Keratinocyte (primary cell): ENCODE data around the gene VCAN. TPM values are rescaled to one million over a fixed set of nuclear protein-coding genes. Genes with fewer than 3 reads are reported as not detected.

Experiments used
- DNase-seq: peaks from one replicate; pipeline ENCODE4 v3.0.0-alpha.2; 2011; ENCODE audit warnings: low read depth, missing footprints, low spot score
- FAIRE-seq: peaks from 2 replicates; lab custom pipeline; 2011; peaks lifted over from hg19 to GRCh38; lab: Jason Lieb, UNC
- H2AFZ ChIP-seq: 2 replicates; pipeline ENCODE4 v1.6.0; 2012; ENCODE audit warnings: low read length, control low read depth, inconsistent platforms; ENCODE audit not compliant: control insufficient read depth
- H3K27ac ChIP-seq: 2 replicates; pipeline ENCODE4 v1.5.1; 2011; ENCODE audit warnings: low read length; ENCODE audit not compliant: control insufficient read depth, insufficient read depth
- H3K27me3 ChIP-seq: 3 replicates; pipeline ENCODE4 v1.6.0; 2011; ENCODE audit warnings: low read length; ENCODE audit not compliant: control insufficient read depth, insufficient read depth; ENCODE audit errors: extremely low read depth
- H3K36me3 ChIP-seq, 2 experiments: 2 replicates in 1 of 2; 3 replicates in 1 of 2; pipeline ENCODE4 v1.5.1; 2011; ENCODE audit warnings: low read length in 2 of 2, mild to moderate bottlenecking in 1 of 2; ENCODE audit not compliant: control insufficient read depth in 2 of 2, insufficient read depth in 2 of 2; ENCODE audit errors: extremely low read depth in 1 of 2
- H3K4me1 ChIP-seq: 3 replicates; pipeline ENCODE4 v1.5.1; 2011; ENCODE audit warnings: low read length; ENCODE audit not compliant: control insufficient read depth, insufficient read depth; ENCODE audit errors: extremely low read depth
- H3K4me2 ChIP-seq: 3 replicates; pipeline ENCODE4 v1.6.0; 2011; ENCODE audit warnings: low read depth, low read length; ENCODE audit not compliant: control insufficient read depth, insufficient read depth; ENCODE audit errors: extremely low read depth
- H3K4me3 ChIP-seq, 3 experiments: fragments of 200-600 bp in 1 of 3; sonication (generic) in 1 of 3; 2 replicates in 2 of 3; 3 replicates in 1 of 3; pipeline ENCODE4 v1.5.1; 2011 to 2016; ENCODE audit warnings: low read length in 3 of 3, mild to moderate bottlenecking in 3 of 3, control low read depth in 2 of 3, inconsistent platforms in 1 of 3, low read depth in 1 of 3, mixed read lengths in 1 of 3, mixed run types in 1 of 3, moderate library complexity in 1 of 3; ENCODE audit not compliant: control insufficient read depth in 2 of 3, insufficient read depth in 2 of 3; ENCODE audit errors: extremely low read depth in 1 of 3
- H3K79me2 ChIP-seq: 2 replicates; pipeline ENCODE4 v1.6.0; 2012; ENCODE audit warnings: low read length; ENCODE audit not compliant: control insufficient read depth, insufficient read depth
- H3K9ac ChIP-seq: 3 replicates; pipeline ENCODE4 v1.6.0; 2011; ENCODE audit warnings: low read length; ENCODE audit not compliant: control insufficient read depth, insufficient read depth; ENCODE audit errors: extremely low read depth
- H3K9me1 ChIP-seq: 3 replicates; pipeline ENCODE4 v1.6.0; 2011; ENCODE audit warnings: low read length; ENCODE audit not compliant: control insufficient read depth, insufficient read depth; ENCODE audit errors: extremely low read depth
- H3K9me3 ChIP-seq: 2 replicates; pipeline ENCODE4 v1.5.1; 2012; ENCODE audit warnings: low read depth, low read length; ENCODE audit not compliant: control insufficient read depth
- H4K20me1 ChIP-seq: 3 replicates; pipeline ENCODE4 v1.6.0; 2011; ENCODE audit warnings: low read length; ENCODE audit not compliant: control insufficient read depth, insufficient read depth; ENCODE audit errors: extremely low read depth
- EZH2 ChIP-seq: IDR thresholded peaks from one replicate; pipeline ENCODE4 v1.6.1; 2012; ENCODE audit warnings: inconsistent platforms, mild to moderate bottlenecking, low read length, moderate library complexity
- dilution Hi-C: fragments of 300-500 bp; cut with MboI; formaldehyde crosslinking; loops from one replicate; pipeline ENCODE4 v1.7.0; 2020; ENCODE audit warnings: low sequenced_read_pairs; ENCODE audit not compliant: extremely low pct_ligation_motif_present
- polyA plus RNA-seq, 5 experiments: library from polyadenylated mRNA; depleted of rRNA in 3 of 5; stranded (reverse) in 3 of 5; stranded (forward) in 1 of 5; unstranded in 1 of 5; fragments of >200 nt; gene quantifications; 1 replicate in 1 of 5; 2 replicates in 3 of 5; 3 replicates in 1 of 5; pipeline versions ENCODE4 v1.2.1 to v1.2.3, GENCODE V29; 2011 to 2012; ENCODE audit warnings: missing spikeins in 2 of 5, low read depth in 1 of 5, low replicate concordance in 1 of 5
- TF ChIP-seq, protein P1 (sequence below), 3 experiments: IDR thresholded peaks in 1 of 3; conservative IDR thresholded peaks in 1 of 3; optimal IDR thresholded peaks in 1 of 3; 2 replicates in 2 of 3; 3 replicates in 1 of 3; pipeline versions ENCODE3 to v1.5.1; 2011; ENCODE audit warnings: low read length in 3 of 3, mild to moderate bottlenecking in 3 of 3, moderate library complexity in 2 of 3, control low read depth in 1 of 3, inconsistent platforms in 1 of 3; ENCODE audit not compliant: insufficient read depth in 2 of 3; ENCODE audit errors: extremely low read depth in 1 of 3

VCAN gene
- polyA plus RNA-seq, 1 donor (not counting 4 experiments of a cell fraction or from before 2014, with no cell fraction given) = 1.9 TPM

DNA sequence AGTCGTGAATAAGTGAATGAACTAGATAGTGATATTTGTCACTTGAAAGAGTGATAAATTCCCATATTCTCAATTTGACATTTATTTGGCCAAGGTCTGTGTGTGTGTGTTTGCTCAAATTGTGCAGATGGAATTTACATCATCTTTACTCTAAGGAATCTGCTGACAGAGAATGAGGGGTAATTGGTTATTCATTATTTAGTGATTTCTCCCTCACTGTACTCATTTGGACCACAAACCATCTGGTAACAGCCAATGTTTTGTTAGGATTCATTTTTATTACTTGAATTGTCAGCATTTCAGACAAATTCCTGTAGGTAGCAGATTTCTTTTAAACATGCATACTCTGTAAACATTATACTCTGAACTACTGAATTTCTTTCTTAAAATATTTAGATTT is 15.6 kb downstream of the VCAN start:
- no peaks in the 10 kb centered on the region for H3K36me3 ChIP-seq
- no peak overlapping the region for H3K4me2 ChIP-seq
- no peaks in the 10 kb centered on the region for H3K9me1 ChIP-seq
- H3K9me3 ChIP-seq = no peaks in the 10 kb centered on the region
- H3K27ac ChIP-seq = no peak overlapping the region
- DNase-seq = no peak
- no peak overlapping the region for H3K4me3 ChIP-seq
- no peaks in the 10 kb centered on the region for H3K4me1 ChIP-seq
- H4K20me1 ChIP-seq = no peaks in the 10 kb centered on the region
- dilution Hi-C loops = no loop called here
- TF ChIP-seq, protein P1, sequence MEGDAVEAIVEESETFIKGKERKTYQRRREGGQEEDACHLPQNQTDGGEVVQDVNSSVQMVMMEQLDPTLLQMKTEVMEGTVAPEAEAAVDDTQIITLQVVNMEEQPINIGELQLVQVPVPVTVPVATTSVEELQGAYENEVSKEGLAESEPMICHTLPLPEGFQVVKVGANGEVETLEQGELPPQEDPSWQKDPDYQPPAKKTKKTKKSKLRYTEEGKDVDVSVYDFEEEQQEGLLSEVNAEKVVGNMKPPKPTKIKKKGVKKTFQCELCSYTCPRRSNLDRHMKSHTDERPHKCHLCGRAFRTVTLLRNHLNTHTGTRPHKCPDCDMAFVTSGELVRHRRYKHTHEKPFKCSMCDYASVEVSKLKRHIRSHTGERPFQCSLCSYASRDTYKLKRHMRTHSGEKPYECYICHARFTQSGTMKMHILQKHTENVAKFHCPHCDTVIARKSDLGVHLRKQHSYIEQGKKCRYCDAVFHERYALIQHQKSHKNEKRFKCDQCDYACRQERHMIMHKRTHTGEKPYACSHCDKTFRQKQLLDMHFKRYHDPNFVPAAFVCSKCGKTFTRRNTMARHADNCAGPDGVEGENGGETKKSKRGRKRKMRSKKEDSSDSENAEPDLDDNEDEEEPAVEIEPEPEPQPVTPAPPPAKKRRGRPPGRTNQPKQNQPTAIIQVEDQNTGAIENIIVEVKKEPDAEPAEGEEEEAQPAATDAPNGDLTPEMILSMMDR (optimal IDR thresholded peaks at IDR 0.05 in 1 of 3, IDR thresholded peaks at IDR 0.05 in 1 of 3, conservative IDR thresholded peaks at IDR 0.05 in 1 of 3; ENCODE audit: extremely low read depth in 1 of 3, insufficient read depth in 2 of 3, low read length in 3 of 3) = no peak
- TF ChIP-seq EZH2 = no peak
- no peaks in the 10 kb centered on the region for H3K27me3 ChIP-seq
- H2AFZ ChIP-seq = no peak overlapping the region
- H3K79me2 ChIP-seq = no peaks in the 10 kb centered on the region
- H3K9ac ChIP-seq = no peak overlapping the region
- FAIRE-seq = no peak

DNA sequence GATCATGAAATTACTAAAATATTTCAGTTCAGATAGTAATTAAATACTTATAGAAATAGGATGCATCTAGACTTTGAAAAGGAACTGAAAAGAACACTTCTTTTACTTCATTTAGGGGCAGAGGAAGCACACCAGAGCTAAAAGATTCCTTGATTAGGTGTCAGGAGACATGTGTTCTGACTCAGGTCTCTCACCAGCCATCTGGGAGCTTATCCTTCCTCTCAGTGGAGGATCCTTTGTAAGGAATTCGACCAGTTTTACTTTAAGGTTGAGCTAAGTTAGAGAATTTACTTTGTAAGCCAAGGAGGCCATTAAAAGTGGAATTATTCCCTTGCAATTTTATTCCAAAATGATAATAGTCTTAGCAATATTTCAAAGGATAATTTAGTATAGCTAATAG is 16.7 kb downstream of the VCAN start:
- Histone ChIP-seq H3K9me3 (no peaks in the 10 kb centered on the region), H3K36me3 (no peaks in the 10 kb centered on the region), H3K9ac (no peak overlapping the region), H3K4me3 (no peak overlapping the region), H3K4me2 (no peak overlapping the region), H3K9me1 (no peaks in the 10 kb centered on the region), H4K20me1 (no peaks in the 10 kb centered on the region), H2AFZ (no peak overlapping the region), H3K27ac (no peak overlapping the region), H3K79me2 (no peaks in the 10 kb centered on the region), H3K27me3 (no peaks in the 10 kb centered on the region), H3K4me1 (no peaks in the 10 kb centered on the region)
- dilution Hi-C loops = no loop called here
- DNase-seq = no peak
- FAIRE-seq = no peak
- no peak for TF ChIP-seq EZH2
- TF ChIP-seq, protein P1 (optimal IDR thresholded peaks at IDR 0.05 in 1 of 3, IDR thresholded peaks at IDR 0.05 in 1 of 3, conservative IDR thresholded peaks at IDR 0.05 in 1 of 3; ENCODE audit: extremely low read depth in 1 of 3, insufficient read depth in 2 of 3, low read length in 3 of 3) = no peak
